ENCODE results near the gene BCL10. TPM values are rescaled to one million over a fixed set of nuclear protein-coding genes. Genes with fewer than 3 reads are reported as not detected.

BCL10 gene
- total RNA-seq, 4 donors from 2014 or later: 8.7 to 15.1 (median 10.8) TPM

- WGBS: 91% methylated on average over 9 of the region's 9 CpGs
- Histone ChIP-seq H3K4me1 (no peaks in the 10 kb centered on the region), H3K27ac (replicated peaks in 1 of 4) (no peak overlapping the region), H3K4me3 (no peak overlapping the region), H3K36me3 (no peaks in the 10 kb centered on the region), H3K9me3 (no peaks in the 10 kb centered on the region), H3K27me3 (no peaks in the 10 kb centered on the region)
- intact Hi-C loops (cut with DNase I): no loop called here
- DNase-seq (ENCODE audit: extremely low spot score): no peak
- TF ChIP-seq EP300 (IDR thresholded peaks at IDR 0.05) (no peak), CTCF (IDR thresholded peaks at IDR 0.05) (no peak), POLR2A (IDR thresholded peaks at IDR 0.05; ENCODE audit: low read depth) (no peak), POLR2AphosphoS5 (IDR thresholded peaks at IDR 0.05) (no peak)
Observed at GRCh38 chr1:85289207-85289847, 12.9 kb upstream of the BCL10 start.

GRCh38 chr1:85284202-85284601, 7.8 kb upstream of the BCL10 start:
- Histone ChIP-seq H3K27ac (replicated peaks in 1 of 4) (no peak overlapping the region), H3K4me3 (no peak overlapping the region), H3K36me3 (no peaks in the 10 kb centered on the region), H3K9me3 (no peaks in the 10 kb centered on the region), H3K27me3 (no peaks in the 10 kb centered on the region), H3K4me1 (peaks cover 0 to 4% (median under 1%) of the 10 kb centered on the region in 4 donors)
- intact Hi-C loops (cut with DNase I): no loop called here
- no peak for DNase-seq (ENCODE audit: extremely low spot score)
- TF ChIP-seq POLR2AphosphoS5 (IDR thresholded peaks at IDR 0.05) (no peak), CTCF (IDR thresholded peaks at IDR 0.05) (no peak), EP300 (IDR thresholded peaks at IDR 0.05) (no peak), POLR2A (IDR thresholded peaks at IDR 0.05; ENCODE audit: low read depth) (no peak)
- 88% methylated on average over 2 of the region's 2 CpGs for WGBS

- Histone ChIP-seq H3K4me3 (no peak overlapping the region), H3K9me3 (no peaks in the 10 kb centered on the region), H3K27ac (replicated peaks in 1 of 4) (no peak overlapping the region), H3K27me3 (no peaks in the 10 kb centered on the region), H3K36me3 (no peaks in the 10 kb centered on the region), H3K4me1 (peaks cover 0 to 7% (median 2%) of the 10 kb centered on the region in 4 donors)
- 82% methylated on average over 6 of the region's 11 CpGs for WGBS
- no peak for DNase-seq (ENCODE audit: extremely low spot score)
- intact Hi-C loops (cut with DNase I): no loop called here
- no peak for TF ChIP-seq POLR2A (IDR thresholded peaks at IDR 0.05; ENCODE audit: low read depth)
- no peak for TF ChIP-seq CTCF (IDR thresholded peaks at IDR 0.05)
- TF ChIP-seq EP300 (IDR thresholded peaks at IDR 0.05): no peak
- no peak for TF ChIP-seq POLR2AphosphoS5 (IDR thresholded peaks at IDR 0.05)
Observed at GRCh38 chr1:85283475-85284199, 7.2 kb upstream of the BCL10 start.

- Histone ChIP-seq H3K4me1 (peaks cover 0 to 10% (median 3%) of the 10 kb centered on the region in 4 donors), H3K9me3 (no peaks in the 10 kb centered on the region), H3K27ac (replicated peaks in 1 of 4) (no peak overlapping the region), H3K4me3 (no peak overlapping the region), H3K27me3 (no peaks in the 10 kb centered on the region), H3K36me3 (no peaks in the 10 kb centered on the region)
- DNase-seq (ENCODE audit: extremely low spot score): no peak
- WGBS: 91% methylated on average over 1 of the region's 1 CpG
- TF ChIP-seq POLR2AphosphoS5 (IDR thresholded peaks at IDR 0.05): no peak
- no peak for TF ChIP-seq CTCF (IDR thresholded peaks at IDR 0.05)
- no peak for TF ChIP-seq EP300 (IDR thresholded peaks at IDR 0.05)
- no peak for TF ChIP-seq POLR2A (IDR thresholded peaks at IDR 0.05; ENCODE audit: low read depth)
- intact Hi-C loops (cut with DNase I): no loop called here
Observed at GRCh38 chr1:85282424-85282823, 6.0 kb upstream of the BCL10 start.

Data from esophagus muscularis mucosa (tissue), 4 donors.